ENCODE data around the gene HIVEP1.

DNA sequence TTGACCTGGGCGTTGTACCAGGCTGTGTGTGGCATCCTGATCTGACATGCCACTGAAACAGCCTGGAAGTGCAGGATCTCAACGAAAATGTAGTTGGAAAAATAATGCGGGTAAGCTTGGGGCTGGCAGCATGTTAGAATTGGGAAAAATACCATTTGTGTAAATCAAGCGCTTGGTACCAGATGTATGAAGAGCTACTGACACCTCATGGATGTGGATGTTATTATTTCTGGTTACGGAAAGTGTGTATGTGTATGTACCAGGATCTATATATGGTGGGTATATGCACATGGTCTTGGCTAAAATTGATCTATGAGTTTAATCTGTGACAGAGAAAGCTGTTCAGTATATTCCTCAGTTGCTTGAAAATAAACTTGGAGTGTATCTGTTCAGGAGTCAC, 22.7 kb downstream of the HIVEP1 start:
- TF ChIP-seq CTCF (IDR thresholded peaks at IDR 0.05) (no peak), TEAD4 (CRISPR knock-in tag; IDR thresholded peaks at IDR 0.05) (no peak), KAT7 (CRISPR knock-in tag; IDR thresholded peaks at IDR 0.05; ENCODE audit: borderline replicate concordance) (no peak), ATF2 (CRISPR knock-in tag; IDR thresholded peaks at IDR 0.05; ENCODE audit: borderline replicate concordance, low read depth) (no peak), CBFB (CRISPR knock-in tag; IDR thresholded peaks at IDR 0.05; ENCODE audit: low read depth) (no peak), OVOL2 (CRISPR knock-in tag; IDR thresholded peaks at IDR 0.05; ENCODE audit: borderline replicate concordance) (no peak), ZNF416 (CRISPR knock-in tag; IDR thresholded peaks at IDR 0.05) (no peak), HMGA2 (CRISPR knock-in tag; IDR thresholded peaks at IDR 0.05) (no peak)
- TF ChIP-seq, protein P1, sequence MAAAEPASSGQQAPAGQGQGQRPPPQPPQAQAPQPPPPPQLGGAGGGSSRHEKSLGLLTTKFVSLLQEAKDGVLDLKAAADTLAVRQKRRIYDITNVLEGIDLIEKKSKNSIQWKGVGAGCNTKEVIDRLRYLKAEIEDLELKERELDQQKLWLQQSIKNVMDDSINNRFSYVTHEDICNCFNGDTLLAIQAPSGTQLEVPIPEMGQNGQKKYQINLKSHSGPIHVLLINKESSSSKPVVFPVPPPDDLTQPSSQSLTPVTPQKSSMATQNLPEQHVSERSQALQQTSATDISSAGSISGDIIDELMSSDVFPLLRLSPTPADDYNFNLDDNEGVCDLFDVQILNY (CRISPR knock-in tag; IDR thresholded peaks at IDR 0.05) = no peak
- TF ChIP-seq, protein P2, sequence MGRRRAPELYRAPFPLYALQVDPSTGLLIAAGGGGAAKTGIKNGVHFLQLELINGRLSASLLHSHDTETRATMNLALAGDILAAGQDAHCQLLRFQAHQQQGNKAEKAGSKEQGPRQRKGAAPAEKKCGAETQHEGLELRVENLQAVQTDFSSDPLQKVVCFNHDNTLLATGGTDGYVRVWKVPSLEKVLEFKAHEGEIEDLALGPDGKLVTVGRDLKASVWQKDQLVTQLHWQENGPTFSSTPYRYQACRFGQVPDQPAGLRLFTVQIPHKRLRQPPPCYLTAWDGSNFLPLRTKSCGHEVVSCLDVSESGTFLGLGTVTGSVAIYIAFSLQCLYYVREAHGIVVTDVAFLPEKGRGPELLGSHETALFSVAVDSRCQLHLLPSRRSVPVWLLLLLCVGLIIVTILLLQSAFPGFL (CRISPR knock-in tag; IDR thresholded peaks at IDR 0.05; ENCODE audit: borderline replicate concordance) = no peak
- TF ChIP-seq, protein P3, sequence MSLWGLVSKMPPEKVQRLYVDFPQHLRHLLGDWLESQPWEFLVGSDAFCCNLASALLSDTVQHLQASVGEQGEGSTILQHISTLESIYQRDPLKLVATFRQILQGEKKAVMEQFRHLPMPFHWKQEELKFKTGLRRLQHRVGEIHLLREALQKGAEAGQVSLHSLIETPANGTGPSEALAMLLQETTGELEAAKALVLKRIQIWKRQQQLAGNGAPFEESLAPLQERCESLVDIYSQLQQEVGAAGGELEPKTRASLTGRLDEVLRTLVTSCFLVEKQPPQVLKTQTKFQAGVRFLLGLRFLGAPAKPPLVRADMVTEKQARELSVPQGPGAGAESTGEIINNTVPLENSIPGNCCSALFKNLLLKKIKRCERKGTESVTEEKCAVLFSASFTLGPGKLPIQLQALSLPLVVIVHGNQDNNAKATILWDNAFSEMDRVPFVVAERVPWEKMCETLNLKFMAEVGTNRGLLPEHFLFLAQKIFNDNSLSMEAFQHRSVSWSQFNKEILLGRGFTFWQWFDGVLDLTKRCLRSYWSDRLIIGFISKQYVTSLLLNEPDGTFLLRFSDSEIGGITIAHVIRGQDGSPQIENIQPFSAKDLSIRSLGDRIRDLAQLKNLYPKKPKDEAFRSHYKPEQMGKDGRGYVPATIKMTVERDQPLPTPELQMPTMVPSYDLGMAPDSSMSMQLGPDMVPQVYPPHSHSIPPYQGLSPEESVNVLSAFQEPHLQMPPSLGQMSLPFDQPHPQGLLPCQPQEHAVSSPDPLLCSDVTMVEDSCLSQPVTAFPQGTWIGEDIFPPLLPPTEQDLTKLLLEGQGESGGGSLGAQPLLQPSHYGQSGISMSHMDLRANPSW (CRISPR knock-in tag; conservative IDR thresholded peaks at IDR 0.05; ENCODE audit: low read depth) = no peak
- TF ChIP-seq, protein P4, sequence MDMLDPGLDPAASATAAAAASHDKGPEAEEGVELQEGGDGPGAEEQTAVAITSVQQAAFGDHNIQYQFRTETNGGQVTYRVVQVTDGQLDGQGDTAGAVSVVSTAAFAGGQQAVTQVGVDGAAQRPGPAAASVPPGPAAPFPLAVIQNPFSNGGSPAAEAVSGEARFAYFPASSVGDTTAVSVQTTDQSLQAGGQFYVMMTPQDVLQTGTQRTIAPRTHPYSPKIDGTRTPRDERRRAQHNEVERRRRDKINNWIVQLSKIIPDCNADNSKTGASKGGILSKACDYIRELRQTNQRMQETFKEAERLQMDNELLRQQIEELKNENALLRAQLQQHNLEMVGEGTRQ (CRISPR knock-in tag; IDR thresholded peaks at IDR 0.05) = no peak

All from WTC11 (cell line).